K562 (cell line): ENCODE results near the gene ZNF350. TPM values are rescaled to one million over a fixed set of nuclear protein-coding genes. Genes with fewer than 3 reads are reported as not detected.

Experiments used
- CBX3 ChIP-seq, 2 experiments: IDR thresholded peaks; 1 replicate in 1 of 2; 2 replicates in 1 of 2; pipeline ENCODE4 v1.6.1; 2012; ENCODE audit warnings: inconsistent platforms in 2 of 2, low read length in 2 of 2, borderline replicate concordance in 1 of 2, control low read depth in 1 of 2
- ETV6 ChIP-seq, 3 experiments: fragments of 150-350 bp in 1 of 3; sonication (generic) in 1 of 3; formaldehyde crosslinking in 1 of 3; IDR thresholded peaks; 2 replicates each; pipeline versions ENCODE4 v1.6.1 to v1.8.0; 2014 to 2022; ENCODE audit warnings: borderline replicate concordance in 2 of 3, low read depth in 2 of 3, antibody characterized with exemption in 1 of 3, low read length in 1 of 3, mild to moderate bottlenecking in 1 of 3, missing genetic modification reagents in 1 of 3
- FOSL1 ChIP-seq: fragments of 200-800 bp; sonication (Bioruptor generic); conservative IDR thresholded peaks from 2 replicates; pipeline ENCODE4 v1.6.1; 2016; ENCODE audit warnings: missing genetic modification characterization, missing compliant biosample characterization
- FUS ChIP-seq: fragments of 200-400 bp; formaldehyde crosslinking; optimal IDR thresholded peaks from 2 replicates; pipeline ENCODE3; 2017; ENCODE audit warnings: low read depth, low read length
- HMG20A ChIP-seq: fragments of 450-650 bp; formaldehyde crosslinking; conservative IDR thresholded peaks from 2 replicates; pipeline ENCODE4 v1.4.0; 2020; ENCODE audit warnings: mild to moderate bottlenecking, mixed read lengths
- MXI1 ChIP-seq: IDR thresholded peaks from 2 replicates; pipeline ENCODE4 v1.6.1; 2011; ENCODE audit warnings: low read depth, mild to moderate bottlenecking, improper control_type of control experiment, low read length
- NCOA2 ChIP-seq, 2 experiments: fragments of 450-650 bp; IDR thresholded peaks; 2 replicates each; pipeline ENCODE4 v1.6.1; 2018; ENCODE audit warnings: mild to moderate bottlenecking in 2 of 2, moderate library complexity in 1 of 2; ENCODE audit not compliant: partially characterized antibody in 2 of 2
- NCOA4 ChIP-seq: fragments of 450-650 bp; IDR thresholded peaks from 2 replicates; pipeline ENCODE4 v1.6.1; 2018; ENCODE audit warnings: mild to moderate bottlenecking; ENCODE audit not compliant: partially characterized antibody
- NFE2L1 ChIP-seq: fragments of 450-650 bp; IDR thresholded peaks from 2 replicates; pipeline ENCODE4 v1.6.1; 2016; ENCODE audit warnings: missing genetic modification characterization, low read depth, mild to moderate bottlenecking, missing compliant biosample characterization, moderate library complexity, borderline replicate concordance
- NR3C1 ChIP-seq: sonication (generic); formaldehyde crosslinking; IDR thresholded peaks from 2 replicates; pipeline ENCODE4 v1.8.1; 2022; ENCODE audit warnings: missing genetic modification reagents
- POLR2B ChIP-seq: fragments of 450-650 bp; IDR thresholded peaks from 2 replicates; pipeline ENCODE4 v1.6.1; 2018; ENCODE audit warnings: low read depth; ENCODE audit not compliant: partially characterized antibody
- SIX5 ChIP-seq, 2 experiments: IDR thresholded peaks; 2 replicates each; pipeline ENCODE4 v1.6.1; 2011; ENCODE audit warnings: low read length in 2 of 2, borderline replicate concordance in 1 of 2, low read depth in 1 of 2, mild to moderate bottlenecking in 1 of 2, moderate library complexity in 1 of 2; ENCODE audit not compliant: insufficient read depth in 1 of 2
- SMARCC2 ChIP-seq: fragments of 450-650 bp; IDR thresholded peaks from 2 replicates; pipeline ENCODE4 v1.6.1; 2017; ENCODE audit warnings: antibody characterized with exemption, moderate library complexity, mild to moderate bottlenecking, low read depth
- SMARCE1 ChIP-seq: fragments of 450-650 bp; IDR thresholded peaks from 2 replicates; pipeline ENCODE4 v1.7.1; 2016; ENCODE audit warnings: mild to moderate bottlenecking
- TEAD2 ChIP-seq: fragments of 450-650 bp; IDR thresholded peaks from 2 replicates; pipeline ENCODE4 v1.6.1; 2016; ENCODE audit warnings: missing genetic modification characterization, control low read depth, missing compliant biosample characterization
- ZNF274 ChIP-seq: IDR thresholded peaks from 2 replicates; pipeline ENCODE4 v1.6.1; 2011; ENCODE audit warnings: low read depth, mild to moderate bottlenecking, low read length, moderate library complexity, borderline replicate concordance
- ZNF282 ChIP-seq: sonication (generic); formaldehyde crosslinking; IDR thresholded peaks from 2 replicates; pipeline ENCODE4 v1.8.1; 2023; ENCODE audit warnings: missing genetic modification reagents
- ZNF76 ChIP-seq: fragments of 250-450 bp; sonication (Bioruptor Pico); IDR thresholded peaks from 2 replicates; pipeline ENCODE4 v1.4.0; 2020; ENCODE audit warnings: mild to moderate bottlenecking, moderate library complexity, borderline replicate concordance
- polyA plus RNA-seq, 8 experiments: library from polyadenylated mRNA; depleted of rRNA in 4 of 8; stranded (reverse) in 5 of 8; unstranded in 3 of 8; fragments of >200 nt; fragmentation: Nextera tagmentation in 2 of 8; fragmentation: Illumina TruSeq in 1 of 8; extraction: Ambion mirVana in 2 of 8; extraction: Trizol in 1 of 8; gene quantifications; 2 replicates each; pipeline versions ENCODE4 v1.2.1 to v1.2.3, GENCODE V29; 2011 to 2014; ENCODE audit warnings: inconsistent platforms in 1 of 8, missing spikeins in 1 of 8
- total RNA-seq, 7 experiments: library from RNA; depleted of rRNA in 6 of 7; stranded (reverse); fragments of >200 nt in 6 of 7; fragmentation: Illumina TruSeq in 2 of 7; extraction: Trizol in 2 of 7; gene quantifications; 2 replicates each; pipeline versions ENCODE4 v1.2.1 to v1.2.3, GENCODE V29; 2011 to 2021; ENCODE audit warnings: low replicate concordance in 1 of 7
- TF ChIP-seq, protein P1 (sequence below), 2 experiments: IDR thresholded peaks in 1 of 2; conservative IDR thresholded peaks in 1 of 2; 2 replicates each; pipeline ENCODE4 v1.6.1; 2016; ENCODE audit warnings: low read depth in 2 of 2, mild to moderate bottlenecking in 1 of 2, missing compliant biosample characterization in 1 of 2, missing genetic modification characterization in 1 of 2, moderate library complexity in 1 of 2
- TF ChIP-seq, protein P2 (sequence below): fragments of 250-450 bp; sonication (Bioruptor Pico); IDR thresholded peaks from 2 replicates; pipeline ENCODE4 v1.8.0; 2022; ENCODE audit warnings: inconsistent platforms, mild to moderate bottlenecking, moderate library complexity, borderline replicate concordance
- TF ChIP-seq, protein P3 (sequence below): IDR thresholded peaks from 2 replicates; pipeline ENCODE4 v1.6.1; 2014; ENCODE audit warnings: antibody characterized with exemption

The ZNF350 gene
- total and polyA plus RNA-seq, 9 of the 15 experiments (the other 6 are each of a cell fraction or from before 2014, with no cell fraction given): 1.7 to 4.8 (median 2.9) TPM

GRCh38 chr19:52028027-52028779 lies 41.6 kb upstream of the ZNF350 start, which contains the start of gene ZNF614 (continued):
- TF ChIP-seq, protein P1, sequence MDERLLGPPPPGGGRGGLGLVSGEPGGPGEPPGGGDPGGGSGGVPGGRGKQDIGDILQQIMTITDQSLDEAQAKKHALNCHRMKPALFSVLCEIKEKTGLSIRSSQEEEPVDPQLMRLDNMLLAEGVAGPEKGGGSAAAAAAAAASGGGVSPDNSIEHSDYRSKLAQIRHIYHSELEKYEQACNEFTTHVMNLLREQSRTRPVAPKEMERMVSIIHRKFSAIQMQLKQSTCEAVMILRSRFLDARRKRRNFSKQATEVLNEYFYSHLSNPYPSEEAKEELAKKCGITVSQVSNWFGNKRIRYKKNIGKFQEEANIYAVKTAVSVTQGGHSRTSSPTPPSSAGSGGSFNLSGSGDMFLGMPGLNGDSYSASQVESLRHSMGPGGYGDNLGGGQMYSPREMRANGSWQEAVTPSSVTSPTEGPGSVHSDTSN (CRISPR knock-in tag; IDR thresholded peaks at IDR 0.05; ENCODE audit: low read depth): no peak
- TF ChIP-seq, protein P1 (tag; conservative IDR thresholded peaks at IDR 0.05; ENCODE audit: low read depth): peak; percentile 43; the same call in 1 of the 2 replicates
- TF ChIP-seq NR3C1 (CRISPR knock-in tag): no peak
- no peak for TF ChIP-seq ZNF282 (CRISPR knock-in tag)
- no peak for TF ChIP-seq HMG20A
- peak in 1 of 2 experiments; percentile 83; a peak in 1 of 3 replicates for TF ChIP-seq CBX3 (IDR thresholded peaks at IDR 0.05; ENCODE audit: borderline replicate concordance in 1 of 2, low read length in 2 of 2)
- TF ChIP-seq NCOA4: no peak
- no peak for TF ChIP-seq TEAD2 (tag)
- no peak for TF ChIP-seq ETV6 (IDR thresholded peaks at IDR 0.05; ENCODE audit: borderline replicate concordance in 1 of 2, low read depth in 2 of 2, low read length in 1 of 2)
- 0 out of 2 replicates have a peak, but pooled peaks have one; percentile 38 for TF ChIP-seq ETV6 (CRISPR knock-in tag; IDR thresholded peaks at IDR 0.05; ENCODE audit: borderline replicate concordance)
- TF ChIP-seq ZNF274: no peak
- 0 out of 2 replicates have a peak, but pooled peaks have one; percentile 61 for TF ChIP-seq MXI1
- no peak for TF ChIP-seq NCOA2 (IDR thresholded peaks at IDR 0.05; ENCODE audit: partially characterized antibody in 2 of 2)
- TF ChIP-seq SMARCC2: no peak
- TF ChIP-seq, protein P2, sequence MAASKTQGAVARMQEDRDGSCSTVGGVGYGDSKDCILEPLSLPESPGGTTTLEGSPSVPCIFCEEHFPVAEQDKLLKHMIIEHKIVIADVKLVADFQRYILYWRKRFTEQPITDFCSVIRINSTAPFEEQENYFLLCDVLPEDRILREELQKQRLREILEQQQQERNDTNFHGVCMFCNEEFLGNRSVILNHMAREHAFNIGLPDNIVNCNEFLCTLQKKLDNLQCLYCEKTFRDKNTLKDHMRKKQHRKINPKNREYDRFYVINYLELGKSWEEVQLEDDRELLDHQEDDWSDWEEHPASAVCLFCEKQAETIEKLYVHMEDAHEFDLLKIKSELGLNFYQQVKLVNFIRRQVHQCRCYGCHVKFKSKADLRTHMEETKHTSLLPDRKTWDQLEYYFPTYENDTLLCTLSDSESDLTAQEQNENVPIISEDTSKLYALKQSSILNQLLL (CRISPR knock-in tag): no peak
- TF ChIP-seq SMARCE1: 0 out of 2 replicates have a peak, but pooled peaks have one; percentile 12
- TF ChIP-seq SIX5 (IDR thresholded peaks at IDR 0.05; ENCODE audit: borderline replicate concordance in 1 of 2, insufficient read depth in 1 of 2, low read depth in 1 of 2, low read length in 2 of 2): peak; percentile 77 to 85
- TF ChIP-seq ZNF76 (CRISPR knock-in tag): no peak
- TF ChIP-seq FUS: no peak
- TF ChIP-seq, protein P3, sequence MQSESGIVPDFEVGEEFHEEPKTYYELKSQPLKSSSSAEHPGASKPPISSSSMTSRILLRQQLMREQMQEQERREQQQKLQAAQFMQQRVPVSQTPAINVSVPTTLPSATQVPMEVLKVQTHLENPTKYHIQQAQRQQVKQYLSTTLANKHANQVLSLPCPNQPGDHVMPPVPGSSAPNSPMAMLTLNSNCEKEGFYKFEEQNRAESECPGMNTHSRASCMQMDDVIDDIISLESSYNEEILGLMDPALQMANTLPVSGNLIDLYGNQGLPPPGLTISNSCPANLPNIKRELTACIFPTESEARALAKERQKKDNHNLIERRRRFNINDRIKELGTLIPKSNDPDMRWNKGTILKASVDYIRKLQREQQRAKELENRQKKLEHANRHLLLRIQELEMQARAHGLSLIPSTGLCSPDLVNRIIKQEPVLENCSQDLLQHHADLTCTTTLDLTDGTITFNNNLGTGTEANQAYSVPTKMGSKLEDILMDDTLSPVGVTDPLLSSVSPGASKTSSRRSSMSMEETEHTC: no peak
- peak; percentile 71 for TF ChIP-seq FOSL1
- TF ChIP-seq POLR2B: peak; percentile 92
- no peak for TF ChIP-seq NFE2L1 (tag)
